ENCODE measurements around the gene TNNI3K. TPM values are rescaled to one million over a fixed set of nuclear protein-coding genes. Genes with fewer than 3 reads are reported as not detected.

Gene TNNI3K, protein sequence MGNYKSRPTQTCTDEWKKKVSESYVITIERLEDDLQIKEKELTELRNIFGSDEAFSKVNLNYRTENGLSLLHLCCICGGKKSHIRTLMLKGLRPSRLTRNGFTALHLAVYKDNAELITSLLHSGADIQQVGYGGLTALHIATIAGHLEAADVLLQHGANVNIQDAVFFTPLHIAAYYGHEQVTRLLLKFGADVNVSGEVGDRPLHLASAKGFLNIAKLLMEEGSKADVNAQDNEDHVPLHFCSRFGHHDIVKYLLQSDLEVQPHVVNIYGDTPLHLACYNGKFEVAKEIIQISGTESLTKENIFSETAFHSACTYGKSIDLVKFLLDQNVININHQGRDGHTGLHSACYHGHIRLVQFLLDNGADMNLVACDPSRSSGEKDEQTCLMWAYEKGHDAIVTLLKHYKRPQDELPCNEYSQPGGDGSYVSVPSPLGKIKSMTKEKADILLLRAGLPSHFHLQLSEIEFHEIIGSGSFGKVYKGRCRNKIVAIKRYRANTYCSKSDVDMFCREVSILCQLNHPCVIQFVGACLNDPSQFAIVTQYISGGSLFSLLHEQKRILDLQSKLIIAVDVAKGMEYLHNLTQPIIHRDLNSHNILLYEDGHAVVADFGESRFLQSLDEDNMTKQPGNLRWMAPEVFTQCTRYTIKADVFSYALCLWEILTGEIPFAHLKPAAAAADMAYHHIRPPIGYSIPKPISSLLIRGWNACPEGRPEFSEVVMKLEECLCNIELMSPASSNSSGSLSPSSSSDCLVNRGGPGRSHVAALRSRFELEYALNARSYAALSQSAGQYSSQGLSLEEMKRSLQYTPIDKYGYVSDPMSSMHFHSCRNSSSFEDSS
- total RNA-seq: 0.10 TPM in 1 of 2 replicates, not detected in the other

DNA sequence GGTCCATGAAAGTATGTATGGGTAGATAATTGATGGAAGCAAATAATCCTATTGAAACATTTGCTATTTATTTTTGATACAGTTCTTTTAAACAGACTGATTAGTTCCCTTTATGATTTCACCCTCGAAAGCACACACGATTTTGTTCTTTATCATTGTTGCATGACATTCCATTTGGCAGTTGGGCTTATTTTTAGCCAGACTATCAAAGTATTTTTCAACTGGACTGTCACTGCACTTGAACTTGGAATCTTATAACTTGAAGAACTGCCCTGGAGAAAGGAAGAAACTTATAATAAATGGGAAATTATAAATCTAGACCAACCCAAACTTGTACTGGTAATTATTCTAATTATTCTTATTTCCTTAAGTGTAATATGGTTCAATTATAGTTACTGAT lies at the start of gene TNNI3K:
TSS of gene TNNI3K (plus strand) at position 235 of the 400 bp plus-strand sequence. CDS start at position 300, 65 bp downstream.

GRCh38 chr1:74197657-74198552 lies 37.3 kb upstream of the TNNI3K start, which contains the start of the genes FPGT and LRRIQ3:
TSS of gene FPGT (plus strand) at chr1:74198242. CDS start at chr1:74198279, 37 bp downstream.
TSS of gene LRRIQ3 (minus strand) at chr1:74198176. CDS start at chr1:74183684, 14,492 bp downstream.

DNA sequence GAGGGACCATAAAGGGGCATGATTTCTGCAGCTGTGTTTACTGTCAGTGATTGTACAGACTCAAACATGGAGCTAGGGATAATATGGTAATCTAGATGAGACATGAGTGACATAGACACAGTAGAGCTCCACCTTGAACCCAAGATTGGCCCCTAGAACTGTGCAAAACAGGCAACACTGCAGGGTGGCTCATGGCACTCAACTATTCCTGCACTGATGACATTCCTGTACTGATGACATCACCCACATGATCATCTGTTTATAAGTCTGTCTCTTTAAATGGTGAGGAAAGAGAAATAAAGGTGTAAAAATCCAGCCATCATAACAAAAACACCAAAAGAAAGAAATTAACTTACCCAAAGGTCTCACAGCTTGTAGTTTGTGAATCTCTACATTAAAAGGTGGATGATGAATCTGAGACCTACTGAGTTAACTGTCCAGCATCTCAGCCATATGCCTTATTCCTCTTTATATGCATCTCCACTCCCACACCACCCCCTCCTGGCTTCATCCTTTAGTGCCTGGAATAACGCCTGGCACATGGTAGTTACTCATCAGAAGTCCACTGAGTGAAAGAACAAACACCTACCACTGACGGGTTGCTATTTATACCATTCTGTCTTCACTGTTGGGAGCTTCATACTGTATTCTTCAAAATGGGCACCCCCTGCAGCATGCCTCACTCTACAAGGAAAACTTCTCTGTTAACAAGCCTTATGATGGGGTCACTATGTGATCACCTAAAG lies 277.2 kb downstream of the TNNI3K start, which contains the start of gene LRRC53:
TSS of gene LRRC53 (minus strand) at position 442 of the 746 bp plus-strand sequence. CDS start 29,262 bp downstream, outside the sequence.

Other genes starting within 250 kb of the TNNI3K start
- gene LRRIQ3, start 37.2 kb upstream of the TNNI3K start, total RNA-seq: under 0.01 and 0.86 TPM in 2 replicates
- 10.1 and 14.3 TPM in 2 replicates for gene FPGT, start 37.1 kb upstream of the TNNI3K start, total RNA-seq